Activated naive CD4-positive, alpha-beta T cell treated with anti-CD3 and anti-CD28 coated beads for 36 hours (primary cell): ENCODE data around the gene MLIP. TPM values are rescaled to one million over a fixed set of nuclear protein-coding genes. Genes with fewer than 3 reads are reported as not detected.

Experiments used
- CTCF ChIA-PET: fragments of 350-600 bp; sonication (Branson Sonifier 250); formaldehyde crosslinking; loops from one replicate; lab custom pipeline; 2021; ENCODE audit warnings: antibody characterized with exemption; lab: Charles Lee
- DNase-seq: peaks from one replicate; pipeline ENCODE4 v3.0.0-alpha.2; 2020
- H3K27ac Mint-ChIP-seq: one replicate; pipeline ENCODE4 v1.8.0; 2021; ENCODE audit warnings: mild to moderate bottlenecking, mixed read lengths
- H3K27me3 Mint-ChIP-seq: one replicate; pipeline ENCODE4 v1.8.0; 2021; ENCODE audit warnings: low read depth, mixed read lengths
- H3K36me3 Mint-ChIP-seq: one replicate; pipeline ENCODE4 v1.8.0; 2021; ENCODE audit warnings: low read depth, mixed read lengths
- H3K4me1 Mint-ChIP-seq: one replicate; pipeline ENCODE4 v1.8.0; 2021; ENCODE audit warnings: low read depth, mixed read lengths
- H3K4me3 Mint-ChIP-seq: one replicate; pipeline ENCODE4 v1.8.0; 2021; ENCODE audit warnings: mild to moderate bottlenecking, moderate library complexity, mixed read lengths
- H3K9me3 Mint-ChIP-seq: one replicate; pipeline ENCODE4 v1.8.0; 2021; ENCODE audit warnings: mixed read lengths
- intact Hi-C: fragments of 100-400 bp; cut with micrococcal nuclease; formaldehyde crosslinking; loops from one replicate; pipeline ENCODE4 v1.15.1; 2023
- total RNA-seq, 2 experiments: library from RNA; stranded (reverse); gene quantifications; one replicate each; pipeline ENCODE4 v1.2.3, GENCODE V29; 2021

The MLIP gene
- total RNA-seq, 2 experiments from 2014 or later: not detected

GRCh38 chr6:54308289-54308985, 197.2 kb downstream of the MLIP start, which contains the start of gene TINAG:
TINAG (plus strand) TSS chr6:54308441; CDS start chr6:54308551, 110 bp downstream.
- no peaks in the 10 kb centered on the region for H3K4me1 Mint-ChIP-seq
- no peaks in the 10 kb centered on the region for H3K27me3 Mint-ChIP-seq
- no peak for DNase-seq
- H3K9me3 Mint-ChIP-seq: no peaks in the 10 kb centered on the region
- H3K4me3 Mint-ChIP-seq: no peak within 1 kb of the TSS
- intact Hi-C loops: no loop called here
- CTCF ChIA-PET: no interaction called here
- H3K36me3 Mint-ChIP-seq: no peaks in the 10 kb centered on the region
- no peak within 1 kb of the TSS for H3K27ac Mint-ChIP-seq

GRCh38 chr6:54308986-54309315, 197.7 kb downstream of the MLIP start:
- no peaks in the 10 kb centered on the region for H3K27me3 Mint-ChIP-seq
- H3K9me3 Mint-ChIP-seq: no peaks in the 10 kb centered on the region
- intact Hi-C loops: no loop called here
- no peak for DNase-seq
- no peak overlapping the region for H3K4me3 Mint-ChIP-seq
- H3K27ac Mint-ChIP-seq: no peak overlapping the region
- no peaks in the 10 kb centered on the region for H3K4me1 Mint-ChIP-seq
- CTCF ChIA-PET: no interaction called here
- H3K36me3 Mint-ChIP-seq: no peaks in the 10 kb centered on the region

- no peak for DNase-seq
- intact Hi-C loops: no loop called here
- Mint-ChIP-seq H3K36me3 (no peaks in the 10 kb centered on the region), H3K27ac (no peak overlapping the region), H3K4me3 (no peak overlapping the region), H3K4me1 (no peaks in the 10 kb centered on the region), H3K9me3 (no peaks in the 10 kb centered on the region), H3K27me3 (no peaks in the 10 kb centered on the region)
- CTCF ChIA-PET: interaction anchor here (0.6 to 0.8 kb wide), 2 partner anchors 8 to 9 kb away, joined by 3 read pairs; no protein-coding TSS in a partner anchor
Measured at GRCh38 chr6:54310377-54311152, 199.3 kb downstream of the MLIP start.

- intact Hi-C loops: no loop called here
- no peaks in the 10 kb centered on the region for H3K27me3 Mint-ChIP-seq
- H3K36me3 Mint-ChIP-seq: no peaks in the 10 kb centered on the region
- no peak overlapping the region for H3K4me3 Mint-ChIP-seq
- H3K4me1 Mint-ChIP-seq: no peaks in the 10 kb centered on the region
- no peak overlapping the region for H3K27ac Mint-ChIP-seq
- no peaks in the 10 kb centered on the region for H3K9me3 Mint-ChIP-seq
- no peak for DNase-seq
- CTCF ChIA-PET: no interaction called here
Measured at GRCh38 chr6:54315656-54316055, 204.4 kb downstream of the MLIP start.

Other genes starting within 250 kb of the MLIP start
- not detected for gene TINAG, start 197.0 kb downstream of the MLIP start, total RNA-seq